Measurements from ENCODE around the gene MFSD1. TPM values are rescaled to one million over a fixed set of nuclear protein-coding genes. Genes with fewer than 3 reads are reported as not detected.

MFSD1 gene
- total RNA-seq, 1 donor from 2014 or later = 59.2 TPM

DNA sequence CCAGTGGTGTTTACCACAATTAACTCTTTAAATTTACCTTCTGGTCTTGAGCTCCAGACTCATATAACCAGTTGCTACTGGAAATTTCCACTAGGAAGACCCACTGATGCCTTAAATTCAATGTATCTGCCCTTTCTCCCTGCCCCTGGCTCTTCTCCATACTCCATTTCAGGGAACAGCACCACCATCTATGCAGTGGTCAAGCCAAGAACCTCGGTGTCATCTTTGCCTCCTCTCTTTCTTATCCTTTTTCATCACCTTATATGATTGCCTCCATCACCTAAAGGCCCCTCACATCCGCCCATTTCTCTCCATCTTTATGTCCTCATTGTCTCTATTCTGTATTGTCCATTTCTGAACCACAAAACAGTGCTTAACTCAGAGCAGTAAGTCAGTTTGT, 20.7 kb upstream of the MFSD1 start:
- Histone ChIP-seq H3K36me3 (no peaks in the 10 kb centered on the region), H3K4me3 (no peak overlapping the region), H3K27me3 (no peaks in the 10 kb centered on the region), H3K4me1 (no peaks in the 10 kb centered on the region), H3K9me3 (no peaks in the 10 kb centered on the region), H3K27ac (no peak overlapping the region)
- DNase-seq (ENCODE audit: extremely low spot score in 2 of 2) = no peak
- intact Hi-C loops (cut with DNase I) = no loop called here
- TF ChIP-seq POLR2A (IDR thresholded peaks at IDR 0.05) (no peak), POLR2AphosphoS5 (IDR thresholded peaks at IDR 0.05; ENCODE audit: insufficient read depth in 1 of 2, low read depth in 1 of 2) (no peak)
- TF ChIP-seq, protein P1, sequence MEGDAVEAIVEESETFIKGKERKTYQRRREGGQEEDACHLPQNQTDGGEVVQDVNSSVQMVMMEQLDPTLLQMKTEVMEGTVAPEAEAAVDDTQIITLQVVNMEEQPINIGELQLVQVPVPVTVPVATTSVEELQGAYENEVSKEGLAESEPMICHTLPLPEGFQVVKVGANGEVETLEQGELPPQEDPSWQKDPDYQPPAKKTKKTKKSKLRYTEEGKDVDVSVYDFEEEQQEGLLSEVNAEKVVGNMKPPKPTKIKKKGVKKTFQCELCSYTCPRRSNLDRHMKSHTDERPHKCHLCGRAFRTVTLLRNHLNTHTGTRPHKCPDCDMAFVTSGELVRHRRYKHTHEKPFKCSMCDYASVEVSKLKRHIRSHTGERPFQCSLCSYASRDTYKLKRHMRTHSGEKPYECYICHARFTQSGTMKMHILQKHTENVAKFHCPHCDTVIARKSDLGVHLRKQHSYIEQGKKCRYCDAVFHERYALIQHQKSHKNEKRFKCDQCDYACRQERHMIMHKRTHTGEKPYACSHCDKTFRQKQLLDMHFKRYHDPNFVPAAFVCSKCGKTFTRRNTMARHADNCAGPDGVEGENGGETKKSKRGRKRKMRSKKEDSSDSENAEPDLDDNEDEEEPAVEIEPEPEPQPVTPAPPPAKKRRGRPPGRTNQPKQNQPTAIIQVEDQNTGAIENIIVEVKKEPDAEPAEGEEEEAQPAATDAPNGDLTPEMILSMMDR (IDR thresholded peaks at IDR 0.05) = no peak

DNA sequence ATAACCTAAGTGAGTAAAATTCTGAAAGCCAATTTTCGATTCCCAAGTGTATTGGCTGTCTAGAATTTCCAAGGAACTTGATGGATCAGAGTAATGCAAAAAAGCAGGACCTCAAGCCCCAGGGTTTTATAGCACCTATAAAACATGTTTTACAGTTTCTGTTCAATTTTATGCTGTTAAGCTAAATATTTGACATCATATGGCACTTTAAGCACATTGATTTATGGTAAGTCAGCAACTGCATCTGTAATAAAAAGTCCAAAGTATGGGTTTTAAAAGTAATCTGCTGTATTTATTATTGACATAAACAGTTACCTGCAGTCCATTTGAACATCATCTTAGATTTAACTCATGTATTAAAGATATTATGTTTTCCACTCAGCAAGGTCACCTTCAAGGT, 20.0 kb upstream of the MFSD1 start:
- DNase-seq (ENCODE audit: extremely low spot score in 2 of 2) = no peak
- Histone ChIP-seq H3K27ac (no peak overlapping the region), H3K9me3 (no peaks in the 10 kb centered on the region), H3K27me3 (no peaks in the 10 kb centered on the region), H3K4me1 (no peaks in the 10 kb centered on the region), H3K36me3 (no peaks in the 10 kb centered on the region), H3K4me3 (no peak overlapping the region)
- TF ChIP-seq, protein P1 (IDR thresholded peaks at IDR 0.05) = no peak
- TF ChIP-seq POLR2A (IDR thresholded peaks at IDR 0.05) = no peak
- no peak for TF ChIP-seq POLR2AphosphoS5 (IDR thresholded peaks at IDR 0.05; ENCODE audit: insufficient read depth in 1 of 2, low read depth in 1 of 2)
- intact Hi-C loops (cut with DNase I) = no loop called here

DNA sequence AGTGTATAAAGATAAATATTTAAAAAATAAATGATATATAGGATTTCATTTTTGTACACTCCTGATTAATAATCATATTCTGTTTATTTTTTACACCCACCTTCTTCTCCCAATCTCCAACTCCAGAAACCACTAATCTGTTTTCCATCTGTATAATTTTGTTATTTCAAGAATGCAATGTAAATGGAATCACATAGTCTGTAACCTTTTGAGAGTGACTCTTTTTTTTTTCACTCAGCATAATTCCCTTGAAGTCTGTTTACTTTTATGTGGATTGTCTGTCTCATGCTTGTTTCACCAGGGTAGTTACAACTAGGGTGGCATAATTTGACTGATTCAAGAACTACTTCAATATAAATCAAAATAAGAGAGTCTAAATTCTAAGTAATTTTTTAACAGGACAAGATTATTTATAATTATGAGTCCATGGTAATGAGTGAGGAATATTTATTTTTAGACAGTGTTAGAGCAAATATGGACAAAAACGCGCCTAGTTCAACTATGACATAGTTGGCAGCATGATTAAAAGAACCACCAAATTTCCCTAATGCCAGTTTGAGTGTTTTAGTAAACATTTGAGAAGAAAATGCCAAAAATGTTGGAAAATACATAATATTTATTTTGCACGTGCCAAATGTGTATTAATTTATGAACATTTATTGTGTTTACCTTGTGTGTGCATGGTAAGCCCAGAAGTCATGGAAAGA, 19.4 kb upstream of the MFSD1 start:
- intact Hi-C loops (cut with DNase I) = no loop called here
- Histone ChIP-seq H3K36me3 (no peaks in the 10 kb centered on the region), H3K9me3 (no peaks in the 10 kb centered on the region), H3K4me1 (no peaks in the 10 kb centered on the region), H3K27ac (no peak overlapping the region), H3K27me3 (no peaks in the 10 kb centered on the region), H3K4me3 (no peak overlapping the region)
- DNase-seq (ENCODE audit: extremely low spot score in 2 of 2) = no peak
- no peak for TF ChIP-seq POLR2AphosphoS5 (IDR thresholded peaks at IDR 0.05; ENCODE audit: insufficient read depth in 1 of 2, low read depth in 1 of 2)
- TF ChIP-seq, protein P1 (IDR thresholded peaks at IDR 0.05) = no peak
- TF ChIP-seq POLR2A (IDR thresholded peaks at IDR 0.05) = no peak

DNA sequence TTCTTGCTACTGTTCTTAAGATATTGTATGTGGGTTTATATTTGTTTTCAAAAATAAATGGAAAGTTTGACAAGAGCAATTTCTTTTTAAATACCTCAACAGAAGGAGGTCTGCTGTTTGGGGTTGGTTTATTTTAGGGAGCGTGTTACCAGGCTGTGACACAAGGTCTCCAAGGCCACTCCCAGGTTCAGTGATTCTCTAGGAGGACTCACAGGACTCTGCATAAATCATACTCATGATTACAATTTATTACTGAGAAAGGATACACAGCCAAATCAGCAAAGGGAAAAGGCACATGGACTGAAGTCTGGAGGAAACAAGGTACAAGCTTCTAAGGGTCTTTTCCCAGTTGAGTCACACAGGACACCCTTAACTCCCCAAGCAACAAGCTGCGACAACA, 18.8 kb upstream of the MFSD1 start:
- no peak overlapping the region for H3K4me3 ChIP-seq
- no peaks in the 10 kb centered on the region for H3K9me3 ChIP-seq
- no peak overlapping the region for H3K27ac ChIP-seq
- H3K36me3 ChIP-seq = no peaks in the 10 kb centered on the region
- H3K4me1 ChIP-seq = no peaks in the 10 kb centered on the region
- no peaks in the 10 kb centered on the region for H3K27me3 ChIP-seq
- intact Hi-C loops (cut with DNase I) = no loop called here
- TF ChIP-seq, protein P1 (IDR thresholded peaks at IDR 0.05) = no peak
- no peak for TF ChIP-seq POLR2A (IDR thresholded peaks at IDR 0.05)
- no peak for TF ChIP-seq POLR2AphosphoS5 (IDR thresholded peaks at IDR 0.05; ENCODE audit: insufficient read depth in 1 of 2, low read depth in 1 of 2)
- no peak for DNase-seq (ENCODE audit: extremely low spot score in 2 of 2)

DNA sequence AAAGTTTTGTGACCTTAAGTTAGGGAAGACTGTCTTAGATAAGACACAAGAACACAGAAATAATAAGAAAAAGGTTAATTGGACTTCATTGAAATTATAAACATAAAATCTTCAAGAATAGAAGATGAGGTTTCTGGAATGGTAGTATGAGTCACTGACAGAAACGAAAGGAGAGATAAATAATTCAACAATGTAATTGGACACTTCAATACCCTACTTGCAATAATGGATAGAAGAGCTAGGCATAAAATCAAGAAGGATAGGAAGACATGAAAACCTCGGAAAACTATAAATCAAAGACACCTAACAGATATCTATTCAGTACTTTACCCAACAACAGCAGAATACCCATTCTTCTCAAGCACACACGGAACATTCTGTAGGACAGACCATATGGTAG, 15.9 kb upstream of the MFSD1 start:
- Histone ChIP-seq H3K27me3 (no peaks in the 10 kb centered on the region), H3K27ac (no peak overlapping the region), H3K4me3 (no peak overlapping the region), H3K4me1 (peaks cover 1% of the 10 kb centered on the region), H3K36me3 (no peaks in the 10 kb centered on the region), H3K9me3 (no peaks in the 10 kb centered on the region)
- intact Hi-C loops (cut with DNase I) = loop anchor here (2.0 kb wide), 1 partner anchor 57 kb away; no protein-coding TSS in a partner anchor
- TF ChIP-seq POLR2A (IDR thresholded peaks at IDR 0.05) = no peak
- no peak for DNase-seq (ENCODE audit: extremely low spot score in 2 of 2)
